GM23338 (cell line): ENCODE data around the gene JAM2. TPM values are rescaled to one million over a fixed set of nuclear protein-coding genes. Genes with fewer than 3 reads are reported as not detected.

Experiments used
- ATAC-seq: fragments of 200-7000 bp; cut with Tn5 transposase; 3 replicates; pipeline ENCODE4 v1.9.1; 2020
- DNase-seq: peaks from one replicate; pipeline ENCODE4 v3.0.0-alpha.2; 2015; ENCODE audit warnings: low spot score
- H2AFZ ChIP-seq: fragments of 200-600 bp; sonication (generic); 2 replicates; pipeline ENCODE4 v1.8.0; 2016; ENCODE audit warnings: antibody characterized with exemption, mild to moderate bottlenecking, moderate library complexity
- H3F3A ChIP-seq: fragments of 200-600 bp; sonication (generic); replicated peaks from 2 replicates; pipeline ENCODE4 v1.8.0; 2017; ENCODE audit warnings: antibody characterized with exemption, mixed run types, low read depth
- H3K27ac ChIP-seq: fragments of 200-600 bp; sonication (generic); 2 replicates; pipeline ENCODE4 v1.6.1; 2016; ENCODE audit warnings: low read depth
- H3K27me3 ChIP-seq: fragments of 200-600 bp; sonication (generic); 2 replicates; pipeline ENCODE4 v1.8.0; 2016; ENCODE audit warnings: mild to moderate bottlenecking, mixed run types, moderate library complexity; ENCODE audit not compliant: insufficient read depth
- H3K36me3 ChIP-seq: fragments of 200-600 bp; sonication (generic); 2 replicates; pipeline ENCODE4 v1.8.0; 2016; ENCODE audit warnings: mild to moderate bottlenecking; ENCODE audit not compliant: insufficient read depth
- H3K4me1 ChIP-seq: fragments of 200-600 bp; sonication (generic); 2 replicates; pipeline ENCODE4 v1.8.0; 2016; ENCODE audit warnings: mild to moderate bottlenecking, moderate library complexity; ENCODE audit not compliant: insufficient read depth
- H3K4me2 ChIP-seq: fragments of 200-600 bp; sonication (generic); 2 replicates; pipeline ENCODE4 v1.7.1; 2017; ENCODE audit warnings: mixed run types
- H3K4me3 ChIP-seq: fragments of 200-600 bp; sonication (generic); 2 replicates; pipeline ENCODE4 v1.6.1; 2016; ENCODE audit warnings: mixed run types
- H3K79me2 ChIP-seq: fragments of 200-600 bp; sonication (generic); replicated peaks from 2 replicates; pipeline ENCODE4 v1.8.0; 2017; ENCODE audit warnings: mild to moderate bottlenecking; ENCODE audit not compliant: insufficient read depth
- H3K9me2 ChIP-seq: fragments of 200-600 bp; sonication (generic); 2 replicates; pipeline ENCODE4 v1.8.0; 2017; ENCODE audit not compliant: insufficient read depth
- H4K20me1 ChIP-seq: fragments of 200-600 bp; sonication (generic); replicated peaks from 2 replicates; pipeline ENCODE4 v1.8.0; 2017; ENCODE audit warnings: mild to moderate bottlenecking; ENCODE audit not compliant: insufficient read depth
- H3K27ac Mint-ChIP-seq: 2 replicates; pipeline ENCODE4 v1.8.0; 2020; ENCODE audit warnings: inconsistent platforms, mild to moderate bottlenecking, moderate library complexity, mixed read lengths
- H3K27me3 Mint-ChIP-seq: 3 replicates; pipeline ENCODE4 v1.8.0; 2022; ENCODE audit warnings: low read depth, mild to moderate bottlenecking, moderate library complexity, mixed read lengths, inconsistent platforms; ENCODE audit not compliant: insufficient read depth, poor library complexity
- H3K36me3 Mint-ChIP-seq: 3 replicates; pipeline ENCODE4 v1.8.0; 2021; ENCODE audit warnings: low read depth, mild to moderate bottlenecking, inconsistent platforms, moderate library complexity, mixed read lengths
- H3K4me1 Mint-ChIP-seq: 3 replicates; pipeline ENCODE4 v1.8.0; 2020; ENCODE audit warnings: mild to moderate bottlenecking, inconsistent platforms, mixed read lengths
- H3K4me3 Mint-ChIP-seq: 3 replicates; pipeline ENCODE4 v1.8.0; 2021; ENCODE audit warnings: moderate library complexity, mild to moderate bottlenecking, inconsistent platforms, mixed read lengths
- H3K9me3 Mint-ChIP-seq: 3 replicates; pipeline ENCODE4 v1.8.0; 2020; ENCODE audit warnings: moderate library complexity, mild to moderate bottlenecking, inconsistent platforms, mixed read lengths
- CREB1 ChIP-seq: fragments of 250-450 bp; sonication (Bioruptor Pico); IDR thresholded peaks from 2 replicates; pipeline ENCODE4 v1.5.0; 2020; ENCODE audit warnings: low read depth, mild to moderate bottlenecking, moderate library complexity
- CTCF ChIP-seq, 2 experiments: fragments of 200-600 bp in 1 of 2; sonication (generic) in 1 of 2; conservative IDR thresholded peaks; 2 replicates each; pipeline versions ENCODE4 v1.5.1 to v1.6.1; 2016 to 2017; ENCODE audit warnings: antibody characterized with exemption in 2 of 2, low read depth in 2 of 2, mild to moderate bottlenecking in 2 of 2, moderate library complexity in 1 of 2
- ETS1 ChIP-seq: IDR thresholded peaks from 2 replicates; pipeline ENCODE4 v1.6.1; 2016; ENCODE audit warnings: antibody characterized with exemption
- EZH2phosphoT487 ChIP-seq: fragments of 200-600 bp; sonication (generic); IDR thresholded peaks from one replicate; pipeline ENCODE4 v1.8.1; 2018; ENCODE audit warnings: antibody characterized with exemption; ENCODE audit not compliant: unreplicated experiment
- JUNB ChIP-seq: IDR thresholded peaks from one replicate; pipeline ENCODE4 v1.6.1; 2016; ENCODE audit warnings: antibody characterized with exemption; ENCODE audit not compliant: unreplicated experiment
- NANOG ChIP-seq: IDR thresholded peaks from 2 replicates; pipeline ENCODE4 v1.6.1; 2016; ENCODE audit warnings: antibody characterized with exemption, borderline replicate concordance
- POLR2AphosphoS5 ChIP-seq: IDR thresholded peaks from 2 replicates; pipeline ENCODE4 v1.6.1; 2016; ENCODE audit warnings: antibody characterized with exemption, low read depth
- ZNF114 ChIP-seq: fragments of 250-450 bp; sonication (Bioruptor Pico); IDR thresholded peaks from 2 replicates; pipeline ENCODE4 v1.5.0; 2020; ENCODE audit warnings: mild to moderate bottlenecking, moderate library complexity
- ZNF462 ChIP-seq: fragments of 250-450 bp; sonication (Bioruptor Pico); IDR thresholded peaks from 2 replicates; pipeline ENCODE4 v1.5.0; 2020; ENCODE audit warnings: mild to moderate bottlenecking, moderate library complexity
- polyA plus RNA-seq: library from polyadenylated mRNA; unstranded; fragments of >200 nt; fragmentation: Nextera tagmentation; extraction: Ambion mirVana; gene quantifications from 2 replicates; pipeline ENCODE4 v1.2.1, GENCODE V29; 2016
- total RNA-seq: library from RNA; depleted of rRNA; stranded (reverse); fragments of >200 nt; shearing (Covaris generic); gene quantifications from 2 replicates; pipeline ENCODE4 v1.2.3, GENCODE V29; 2014

Gene JAM2
- total and polyA plus RNA-seq, 2 experiments from 2014 or later, result 4.9 to 14.6 TPM

- no peak for TF ChIP-seq CTCF (conservative IDR thresholded peaks at IDR 0.05; ENCODE audit: low read depth in 2 of 2)
These were observed 2.3 kb upstream of the JAM2 start (continued) for GRCh38 chr21:25636727-25637126.

GRCh38 chr21:25637851-25638659 is 1.0 kb upstream of the JAM2 start:
- DNase-seq, result peak; percentile 28
- Histone ChIP-seq H3K4me3 (peak overlapping the region; percentile 97), H3K4me1 (peaks cover 10% of the 10 kb centered on the region; the same call in 1 of the 2 replicates), H2AFZ (no peak overlapping the region), H3K79me2 (no peaks in the 10 kb centered on the region), H3K27ac (no peak overlapping the region), H3K27me3 (peaks cover 24% of the 10 kb centered on the region), H3K4me2 (peak overlapping the region; percentile 97), H3K36me3 (no peaks in the 10 kb centered on the region), H3F3A (peaks cover 2% of the 10 kb centered on the region; the same call in 1 of the 2 replicates), H4K20me1 (no peaks in the 10 kb centered on the region), H3K9me2 (0 out of 2 replicates have a peak, but pooled peaks cover 5% of the 10 kb centered on the region)
- H3K27me3 Mint-ChIP-seq, result peaks cover 10% of the 10 kb centered on the region
- H3K27ac Mint-ChIP-seq, result no peak overlapping the region
- peaks cover 17% of the 10 kb centered on the region for H3K4me1 Mint-ChIP-seq
- no peaks in the 10 kb centered on the region for H3K9me3 Mint-ChIP-seq
- H3K4me3 Mint-ChIP-seq, result peak overlapping the region; percentile 77
- TF ChIP-seq CREB1 (CRISPR knock-in tag), result no peak
- no peak for TF ChIP-seq EZH2phosphoT487
- TF ChIP-seq POLR2AphosphoS5, result no peak
- no peaks in the 10 kb centered on the region for H3K36me3 Mint-ChIP-seq
- no peak for ATAC-seq

- H3K4me3 ChIP-seq, result peak overlapping the region; percentile 97
- H3K27ac Mint-ChIP-seq, result no peak overlapping the region
- peak overlapping the region; percentile 98 for H2AFZ ChIP-seq
- no peak overlapping the region for H3K27ac ChIP-seq
- peaks cover 24% of the 10 kb centered on the region for H3K27me3 ChIP-seq
- H3K4me2 ChIP-seq, result peak overlapping the region; percentile 97
- H3K4me1 Mint-ChIP-seq, result peaks cover 14% of the 10 kb centered on the region
- peaks cover 10% of the 10 kb centered on the region; the same call in 1 of the 2 replicates for H3K4me1 ChIP-seq
- H3K9me3 Mint-ChIP-seq, result no peaks in the 10 kb centered on the region
- no peaks in the 10 kb centered on the region for H3K36me3 Mint-ChIP-seq
- H3K79me2 ChIP-seq, result no peaks in the 10 kb centered on the region
- H3F3A ChIP-seq, result peaks cover 2% of the 10 kb centered on the region; the same call in 1 of the 2 replicates
- peaks cover 10% of the 10 kb centered on the region for H3K27me3 Mint-ChIP-seq
- no peaks in the 10 kb centered on the region for H3K36me3 ChIP-seq
- H3K4me3 Mint-ChIP-seq, result peak overlapping the region; percentile 77
- 0 out of 2 replicates have a peak, but pooled peaks cover 5% of the 10 kb centered on the region for H3K9me2 ChIP-seq
- ATAC-seq (peak; percentile 89), DNase-seq (peak; percentile 75)
- no peaks in the 10 kb centered on the region for H4K20me1 ChIP-seq
- TF ChIP-seq ZNF114 (CRISPR knock-in tag) (no peak), POLR2AphosphoS5 (0 out of 2 replicates have a peak, but pooled peaks have one; percentile 27), JUNB (no peak), ETS1 (no peak), NANOG (no peak), ZNF462 (CRISPR knock-in tag) (no peak)
These were observed 618 bp downstream of the JAM2 start for GRCh38 chr21:25639551-25640201.
